Daoy (cell line): ENCODE measurements around the gene TLE2. TPM values are rescaled to one million over a fixed set of nuclear protein-coding genes. Genes with fewer than 3 reads are reported as not detected.
"Not testable (repeated sequence)": the region's sequence is repeated elsewhere in the genome, so short reads cannot be mapped to it uniquely, and the experiment has no call there.

Source experiments
- DNase-seq: peaks from one replicate; pipeline ENCODE4 v3.0.0-alpha.2; 2015; ENCODE audit warnings: low read depth
- total RNA-seq: library from RNA; depleted of rRNA; stranded (reverse); fragments of >200 nt; shearing (Covaris generic); gene quantifications from 2 replicates; pipeline ENCODE4 v1.2.3, GENCODE V29; 2014

TLE2 gene
- total RNA-seq, 1 experiment from 2014 or later, result 1.5 TPM

DNA sequence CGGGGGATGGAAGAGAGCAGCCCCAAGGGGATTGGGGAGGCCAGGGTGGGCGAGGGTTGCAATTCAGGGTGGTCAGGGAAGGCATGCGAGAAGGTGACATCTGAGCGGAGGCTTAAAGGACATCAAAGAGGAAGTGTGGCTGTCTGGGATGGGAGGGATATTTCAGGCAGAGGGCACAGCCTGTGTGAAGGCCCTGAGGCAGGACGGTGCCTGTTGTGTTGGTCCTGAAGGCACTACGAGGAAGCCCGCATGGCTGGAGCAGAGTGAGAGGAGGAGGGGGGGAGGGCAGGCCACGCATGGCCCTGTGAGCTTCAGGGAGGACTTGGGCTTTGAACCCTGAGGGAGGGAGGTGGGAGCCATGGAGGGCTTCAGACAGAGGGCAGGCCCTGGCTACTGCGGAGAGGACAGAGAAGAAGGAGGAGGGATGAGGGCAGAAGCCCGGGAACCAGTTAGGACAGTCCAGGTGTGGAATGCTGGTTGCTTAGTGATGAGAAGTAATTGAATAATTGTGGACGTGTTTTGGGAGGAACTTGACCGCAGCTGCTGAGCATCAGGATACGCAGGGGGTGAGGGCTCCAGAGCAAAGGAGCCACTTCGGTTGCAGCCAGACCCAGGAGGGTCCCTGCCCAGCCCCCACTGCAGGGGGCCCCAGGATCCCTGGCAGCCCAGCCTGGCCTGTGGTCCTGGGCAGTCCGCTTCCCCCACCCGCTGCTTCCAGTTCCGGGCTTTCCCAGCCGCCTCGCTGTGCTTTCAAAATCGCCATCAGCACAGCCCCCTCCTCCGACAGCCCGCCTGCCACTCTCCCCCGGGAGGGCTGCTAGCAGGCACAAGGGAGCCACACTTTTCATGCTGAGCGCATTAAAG is 45.5 kb downstream of the TLE2 start:
- DNase-seq, result peak; percentile 55

DNA sequence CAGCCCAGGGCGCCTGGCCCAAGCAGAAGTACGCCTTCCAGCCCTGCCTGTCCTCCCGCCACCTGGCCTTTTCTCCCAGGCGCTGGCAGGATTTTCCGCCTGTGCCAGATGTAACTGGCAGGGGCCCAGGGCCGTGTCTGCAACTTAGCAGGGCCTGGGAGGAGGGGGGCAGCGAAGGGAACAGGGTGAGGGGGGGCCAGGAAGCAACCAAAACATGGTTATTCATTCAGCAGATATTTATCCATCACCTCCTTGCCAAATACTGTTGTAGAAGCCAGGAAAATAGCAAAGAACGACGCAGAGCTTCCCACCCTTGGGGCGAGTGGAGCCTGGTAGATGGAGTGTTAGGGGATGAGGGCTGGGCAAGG is 46.1 kb downstream of the TLE2 start:
- peak; percentile 60 for DNase-seq

DNA sequence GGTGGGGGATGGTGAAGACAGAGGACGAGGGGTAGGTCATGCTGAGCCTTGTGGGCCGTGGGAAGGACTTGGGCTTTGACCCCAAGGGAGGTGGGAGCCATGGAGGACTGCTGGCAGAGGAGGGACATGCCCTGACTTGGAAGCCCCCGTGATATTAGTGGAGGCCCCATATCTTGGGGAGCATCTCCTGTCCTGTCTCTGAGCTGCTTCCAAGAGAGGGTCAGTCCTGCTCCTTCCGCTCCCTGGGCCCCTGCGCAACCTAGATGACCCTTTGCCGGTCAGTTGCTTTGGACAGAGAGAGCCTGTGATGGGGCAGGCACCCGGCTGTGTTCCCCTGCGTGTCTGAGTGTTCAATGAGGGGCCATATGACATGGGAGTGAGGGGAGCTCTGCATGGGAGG is 46.5 kb downstream of the TLE2 start:
- DNase-seq, result no peak

DNA sequence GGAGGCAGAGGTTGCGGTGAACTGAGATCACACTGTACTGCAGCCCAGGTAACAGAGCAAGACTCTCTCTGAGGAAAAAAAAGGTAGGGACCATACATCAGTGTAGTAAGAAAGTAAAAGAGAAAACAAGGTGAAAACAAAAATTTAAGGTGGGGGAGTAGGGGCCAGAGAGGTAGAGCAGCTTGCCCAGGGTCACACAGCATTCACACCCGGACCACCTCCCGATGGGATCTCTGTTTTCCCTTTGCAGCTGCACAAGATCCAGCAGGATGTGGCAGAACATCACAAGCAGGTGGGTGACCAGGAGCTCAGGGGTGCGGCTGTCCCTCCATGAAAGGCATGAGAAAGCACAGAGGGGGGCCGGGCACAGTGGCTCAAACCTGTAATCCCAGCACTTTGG is 47.2 kb downstream of the TLE2 start:
- DNase-seq, result no peak

DNA sequence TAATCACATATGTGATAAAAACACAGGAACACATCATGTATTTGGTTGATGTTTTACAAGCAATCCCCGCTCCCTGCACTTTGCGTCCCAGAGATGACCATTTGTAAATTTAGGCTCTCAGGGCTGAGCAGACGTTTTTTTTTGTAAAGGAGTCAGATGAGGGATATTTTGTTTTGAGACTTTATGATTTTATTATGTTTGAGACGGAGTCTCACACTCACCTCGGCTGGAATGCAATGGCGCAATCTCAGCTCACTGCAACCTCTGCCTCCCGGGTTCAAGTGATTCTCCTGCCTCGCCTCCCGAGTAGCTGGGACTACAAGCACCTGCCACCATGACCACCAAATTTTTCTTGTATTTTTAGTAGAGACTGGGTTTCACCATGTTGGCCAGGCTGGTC is 50.3 kb downstream of the TLE2 start:
- no peak for DNase-seq

DNA sequence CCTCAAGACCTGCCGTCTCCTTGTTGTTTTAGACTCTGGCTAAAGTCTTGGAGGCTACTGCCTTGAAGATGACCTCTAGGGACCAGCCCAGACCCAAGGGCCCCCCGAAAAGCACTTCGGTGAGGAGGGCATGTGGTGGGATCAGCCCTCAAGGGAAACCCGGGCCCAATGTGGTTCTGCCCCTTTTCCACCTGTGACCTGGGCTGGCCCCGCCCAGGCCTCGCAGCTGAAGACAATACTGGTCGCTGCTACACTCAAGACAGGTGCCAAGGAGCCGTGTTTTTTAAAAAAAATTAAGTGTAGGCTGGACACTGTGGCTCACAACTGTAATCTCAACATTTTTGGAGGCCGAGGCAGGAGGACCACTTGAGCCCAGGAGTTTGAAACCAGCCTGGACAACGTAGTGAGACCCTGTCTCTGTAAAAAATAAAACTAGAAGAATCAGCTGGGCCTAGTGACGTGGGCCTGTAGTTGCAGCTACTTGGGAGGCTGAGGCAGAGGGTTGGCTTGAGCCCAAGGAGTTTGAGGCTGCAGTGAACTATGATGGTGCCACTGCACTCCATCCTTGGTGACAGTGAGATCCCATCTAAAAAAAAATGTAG is 50.8 kb downstream of the TLE2 start:
- no peak for DNase-seq

DNA sequence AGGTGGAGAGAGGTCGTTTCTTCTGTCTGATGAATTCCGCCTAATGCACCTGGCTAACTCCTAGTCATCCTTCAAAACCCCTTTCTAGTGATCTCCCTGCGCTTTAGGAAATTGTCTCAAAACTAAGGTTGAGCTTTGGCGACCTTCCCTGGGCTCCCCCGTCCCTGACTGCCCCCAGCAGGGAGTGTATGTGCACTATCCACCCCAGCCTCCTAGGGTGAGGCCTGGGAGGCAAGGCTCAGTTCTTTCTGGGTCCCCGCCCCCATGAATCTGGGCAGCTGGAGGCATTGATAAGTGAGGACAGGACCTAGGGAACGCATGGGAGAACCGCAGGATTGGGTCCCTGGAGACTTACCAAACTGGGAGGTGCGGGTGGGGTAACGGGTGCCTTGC is 51.3 kb downstream of the TLE2 start:
- no peak for DNase-seq

DNA sequence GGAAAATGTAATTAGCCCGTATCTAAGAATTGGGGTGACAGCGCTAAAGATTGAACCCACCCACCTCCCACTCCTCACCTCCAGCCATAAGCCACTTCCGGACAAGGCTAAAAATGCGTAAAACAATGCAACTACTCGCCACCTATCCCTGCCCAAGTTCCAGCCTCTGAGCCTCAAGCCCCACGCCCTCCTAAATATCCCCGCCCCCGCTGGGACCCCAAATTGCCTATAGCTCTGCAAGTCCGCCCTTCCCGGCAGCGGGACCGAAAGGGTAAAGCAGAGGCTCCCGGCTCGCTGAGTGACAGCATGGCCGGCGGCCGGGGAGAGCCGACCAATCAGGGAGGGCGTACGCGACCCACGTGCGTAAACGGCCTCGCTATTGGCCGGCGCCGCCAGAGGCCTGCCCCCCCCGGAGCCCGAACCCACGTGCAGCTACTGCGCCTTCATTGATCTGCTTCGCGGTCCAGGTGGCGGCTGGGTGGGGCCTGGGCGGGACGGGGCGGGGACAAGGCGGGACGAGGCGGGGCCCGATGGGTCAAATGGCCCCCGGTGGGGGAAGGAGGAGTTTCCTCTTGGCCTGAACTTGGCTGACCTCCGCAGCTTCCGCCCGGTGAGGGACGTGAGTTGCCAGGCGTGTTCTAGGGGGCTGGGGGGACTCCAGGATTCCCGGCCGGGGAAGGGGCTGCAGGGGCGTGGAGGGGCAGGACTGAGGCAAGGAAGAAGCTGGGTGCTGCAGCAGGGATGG is 51.9 kb downstream of the TLE2 start, which contains the start of gene TLE6:
TSS of gene TLE6 (plus strand) at position 564 of the 745 bp plus-strand sequence. CDS start 670 bp downstream, outside the sequence.
- DNase-seq, result peak; percentile 98

DNA sequence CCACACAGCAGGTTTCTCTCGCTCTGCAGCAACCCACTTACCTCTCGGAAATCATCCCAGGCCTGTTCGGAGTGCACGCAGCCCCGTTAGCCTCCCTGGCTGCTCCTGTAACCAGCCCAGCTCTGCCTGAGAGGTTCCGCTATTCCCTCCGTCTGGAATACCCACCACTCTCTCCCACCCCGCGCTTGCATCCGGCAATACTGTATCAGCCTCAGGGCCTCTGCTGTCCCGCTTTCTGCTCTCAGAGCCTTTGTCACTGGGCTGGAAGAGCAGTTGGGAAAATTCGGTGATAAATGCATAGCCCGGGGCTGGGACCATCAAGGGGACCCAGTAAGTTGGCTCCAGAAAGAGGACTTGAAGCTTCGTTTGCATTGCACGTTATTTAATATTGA is 52.5 kb downstream of the TLE2 start:
- DNase-seq, result no peak

DNA sequence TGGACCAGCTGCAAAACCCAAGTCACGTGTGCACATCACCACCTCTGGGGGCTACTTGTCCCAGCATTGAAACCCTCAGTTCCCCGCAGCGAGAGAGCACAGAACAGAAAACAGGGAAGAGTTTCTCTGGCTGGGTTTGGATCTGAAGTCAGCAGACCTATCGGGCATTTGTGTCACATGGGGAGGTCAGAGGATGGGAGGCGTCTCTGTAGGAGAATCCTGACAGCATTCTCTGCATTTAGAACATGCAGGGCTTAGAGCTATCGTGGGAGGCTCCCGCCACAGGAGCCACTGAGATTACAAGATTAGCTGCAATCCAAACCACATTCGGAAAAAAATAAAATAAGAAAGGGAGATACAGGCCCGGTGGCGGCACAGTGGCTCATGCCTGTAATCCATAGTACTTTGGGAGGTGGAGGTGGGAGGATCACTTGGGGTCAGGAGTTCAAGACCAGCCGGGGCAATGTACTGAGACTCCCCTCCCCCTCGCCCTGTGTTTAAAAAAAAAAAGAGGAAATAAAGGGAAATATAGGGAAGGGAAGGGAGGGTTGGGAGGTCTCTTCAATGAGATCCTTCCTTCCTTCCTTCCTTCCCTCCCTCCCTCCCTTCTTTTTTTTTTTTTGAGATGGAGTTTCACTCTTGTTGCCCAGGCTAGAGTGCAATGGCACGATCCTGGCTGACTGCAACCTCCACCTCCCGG is 54.6 kb downstream of the TLE2 start:
- no peak for DNase-seq

DNA sequence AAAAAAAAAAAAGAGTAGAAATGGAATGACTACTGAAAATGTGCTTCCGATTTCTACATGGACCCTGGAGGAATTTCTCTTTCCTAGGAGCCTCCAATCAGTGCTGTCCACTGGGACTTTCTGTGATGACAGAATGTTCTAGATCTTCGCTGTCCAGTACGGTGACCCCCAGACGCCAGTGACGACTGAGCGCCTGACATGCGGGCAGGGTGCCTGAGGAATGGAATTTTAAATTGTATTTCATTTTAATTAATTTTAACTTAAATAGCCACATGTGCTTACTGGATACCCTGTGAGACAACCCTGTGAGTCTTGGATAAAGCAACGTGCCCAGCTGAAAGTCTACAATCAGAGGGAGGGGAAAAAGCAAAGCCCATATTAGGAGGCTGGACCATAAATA is 55.9 kb downstream of the TLE2 start:
- no peak for DNase-seq

DNA sequence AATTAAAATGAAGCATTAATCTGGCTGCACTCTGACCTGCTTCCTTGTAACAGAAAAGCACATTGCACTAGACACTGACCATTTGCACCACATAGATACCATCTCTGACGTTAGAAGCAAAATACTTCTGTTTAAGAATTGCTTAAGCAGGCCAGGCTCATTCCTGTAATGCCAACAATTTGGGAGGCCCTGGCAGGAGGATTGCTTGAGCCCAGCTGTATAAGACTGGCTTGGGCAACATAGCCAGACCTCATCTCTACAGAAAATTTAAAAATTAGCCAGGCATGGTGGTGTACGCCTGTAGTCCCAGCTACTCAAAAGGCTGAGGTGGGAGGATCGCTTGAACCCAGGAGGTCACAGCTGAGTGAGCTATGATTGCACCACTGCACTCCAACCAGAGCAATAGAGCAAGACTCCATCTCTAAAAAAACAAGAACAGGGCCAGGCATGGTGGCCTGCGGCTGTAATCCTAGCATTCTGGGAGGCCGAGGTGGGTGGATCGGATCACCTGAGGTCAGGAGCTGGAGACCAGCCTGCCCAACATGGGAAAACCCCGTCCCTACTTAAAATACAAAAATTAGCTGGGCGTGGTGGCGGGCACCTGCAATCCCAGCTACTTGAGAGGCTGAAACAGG is 58.8 kb downstream of the TLE2 start:
- no peak for DNase-seq

DNA sequence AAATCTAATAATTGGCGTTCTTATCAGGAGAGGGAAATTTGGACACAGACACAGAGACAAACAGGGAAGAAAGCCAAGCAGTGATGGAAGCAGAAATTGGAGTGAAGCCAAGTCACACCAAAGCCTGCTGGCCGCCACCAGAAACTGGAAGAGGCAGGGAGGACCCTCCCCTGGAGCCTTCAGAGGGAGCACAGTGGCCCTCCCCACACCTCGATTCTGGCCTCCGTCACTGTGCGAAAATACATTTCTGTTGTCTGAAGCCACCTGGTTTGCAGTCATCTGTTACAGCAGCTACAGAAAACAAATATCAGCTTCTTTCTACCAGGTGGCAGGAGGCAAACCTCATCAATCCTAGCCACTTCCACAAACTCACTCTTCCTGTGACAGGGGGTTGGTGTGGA is 60.0 kb downstream of the TLE2 start:
- DNase-seq, result peak; percentile 28

DNA sequence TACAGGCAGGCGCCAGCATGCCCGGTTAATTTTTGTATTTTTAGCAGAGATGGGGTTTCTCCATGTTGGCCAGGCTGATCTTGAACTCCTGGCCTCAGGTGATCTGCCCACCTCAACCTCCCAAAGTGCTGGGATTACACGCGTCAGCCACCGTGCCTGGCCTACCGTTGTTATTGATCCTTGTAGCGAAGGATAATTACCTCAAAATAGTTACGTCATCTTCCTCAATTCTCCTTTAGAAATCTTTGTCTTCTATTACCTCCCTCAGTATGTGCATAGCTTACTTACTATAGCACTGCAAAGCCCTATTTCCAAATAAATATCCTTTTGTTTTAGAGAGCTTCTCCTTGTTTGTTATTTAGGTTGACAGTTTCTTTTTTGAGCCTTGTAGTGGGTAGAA is 61.1 kb downstream of the TLE2 start:
- DNase-seq, result no peak

DNA sequence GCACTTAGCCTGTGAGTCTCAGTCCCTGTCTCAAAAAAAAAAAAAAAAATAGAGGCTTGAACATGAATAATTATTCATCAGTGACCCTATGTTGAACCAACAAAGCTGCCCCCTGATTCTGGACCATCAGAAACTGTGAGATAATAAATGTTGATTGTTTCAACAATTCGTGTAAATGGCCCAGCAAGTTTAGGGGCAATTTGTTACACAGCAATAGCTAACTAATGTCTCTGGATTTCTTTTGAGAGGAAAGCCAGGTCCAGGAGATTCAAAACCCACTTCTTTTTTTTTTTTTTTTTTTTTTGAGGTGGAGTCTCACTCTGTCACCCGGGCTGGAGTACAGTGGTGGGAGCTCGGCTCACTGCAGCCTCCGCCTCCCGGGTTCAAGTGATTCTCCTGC is 64.2 kb downstream of the TLE2 start:
- DNase-seq, result no peak

DNA sequence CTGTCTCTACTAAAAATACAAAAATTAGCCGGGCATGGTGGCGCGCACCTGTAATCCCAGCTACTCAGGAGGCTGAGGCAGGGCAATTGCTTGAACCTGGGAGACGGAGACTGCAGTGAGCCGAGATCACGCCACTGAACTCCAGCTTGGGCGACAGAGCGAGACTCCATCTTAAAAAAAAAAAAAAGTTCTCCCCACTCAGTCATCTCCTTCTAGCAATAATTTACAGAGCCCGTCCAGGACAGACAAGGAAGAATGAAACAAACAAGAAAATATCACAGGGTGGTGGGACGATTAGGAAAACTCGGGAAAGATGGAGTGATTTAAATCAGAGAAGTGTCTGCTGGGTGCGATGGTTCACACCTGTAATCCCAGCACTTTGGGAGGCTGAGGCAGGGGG is 65.4 kb downstream of the TLE2 start:
- DNase-seq, result not testable (repeated sequence)

DNA sequence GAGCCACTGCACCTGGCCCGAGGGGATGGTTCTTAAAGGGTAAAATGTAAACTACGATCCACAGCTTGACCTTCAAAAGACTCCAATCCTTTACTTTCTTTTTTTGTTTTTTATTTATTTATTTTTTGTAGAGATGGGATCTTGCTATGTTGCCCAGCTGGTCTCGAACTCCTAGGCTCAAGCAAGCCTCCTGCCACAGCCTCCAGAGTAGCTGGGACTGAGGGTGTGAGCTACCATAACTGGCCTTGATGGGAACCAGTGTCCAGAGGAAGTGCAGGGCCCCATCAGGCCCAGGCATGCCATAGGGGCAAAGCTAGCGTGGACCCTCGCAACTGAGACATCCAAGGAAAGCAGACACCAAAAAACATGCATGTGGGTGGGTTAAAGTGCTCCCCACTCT is 66.0 kb downstream of the TLE2 start:
- no peak for DNase-seq

DNA sequence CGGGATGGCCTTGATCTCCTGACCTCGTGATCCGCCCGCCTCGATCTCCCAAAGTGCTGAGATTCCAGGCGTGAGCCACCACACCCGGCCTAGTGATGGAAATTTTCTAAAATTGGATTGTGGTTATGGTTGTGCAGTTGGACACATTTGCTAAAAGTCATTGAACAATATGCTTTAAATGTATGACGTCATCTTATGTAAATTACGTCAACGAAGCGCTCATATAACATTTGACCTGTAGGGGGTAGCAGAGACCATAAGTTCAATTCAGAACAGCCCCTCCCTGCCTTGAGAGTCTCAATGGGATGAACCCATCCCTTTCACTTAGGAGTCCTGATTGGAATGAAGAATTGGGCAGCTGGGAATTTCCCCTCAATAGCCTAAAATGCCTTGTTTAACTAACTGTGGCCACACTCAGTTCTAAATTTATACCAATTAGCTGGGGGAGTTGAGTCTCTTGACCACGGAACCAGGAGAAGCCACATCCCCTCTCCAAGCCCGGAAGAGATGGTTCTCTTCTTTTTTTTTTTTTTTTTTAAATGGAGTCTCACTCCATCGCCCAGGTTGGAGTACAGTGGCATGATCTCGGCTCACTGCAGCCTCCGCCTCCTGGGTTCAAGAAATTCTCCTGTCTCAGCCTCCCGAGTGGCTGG is 66.9 kb downstream of the TLE2 start:
- peak; percentile 63 for DNase-seq

DNA sequence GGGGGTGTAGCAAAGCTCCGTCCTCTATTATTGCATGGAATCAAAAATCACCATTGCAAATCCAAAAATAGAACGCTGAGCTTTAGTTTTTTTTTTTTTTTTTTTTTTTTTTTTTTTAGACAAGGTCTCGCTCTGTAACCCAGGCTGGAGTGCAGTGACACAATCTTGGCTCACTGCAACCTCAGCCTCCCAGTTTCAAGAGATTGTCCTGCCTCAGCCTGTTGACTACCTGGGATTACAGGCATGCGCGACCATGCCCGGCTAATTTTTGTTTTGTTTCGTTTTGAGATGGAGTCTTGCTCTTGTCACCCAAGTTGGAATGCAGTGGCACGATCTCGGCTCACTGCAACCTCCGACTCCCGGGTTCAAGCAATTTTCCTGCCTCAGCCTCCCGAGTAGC is 69.0 kb downstream of the TLE2 start:
- no peak for DNase-seq

DNA sequence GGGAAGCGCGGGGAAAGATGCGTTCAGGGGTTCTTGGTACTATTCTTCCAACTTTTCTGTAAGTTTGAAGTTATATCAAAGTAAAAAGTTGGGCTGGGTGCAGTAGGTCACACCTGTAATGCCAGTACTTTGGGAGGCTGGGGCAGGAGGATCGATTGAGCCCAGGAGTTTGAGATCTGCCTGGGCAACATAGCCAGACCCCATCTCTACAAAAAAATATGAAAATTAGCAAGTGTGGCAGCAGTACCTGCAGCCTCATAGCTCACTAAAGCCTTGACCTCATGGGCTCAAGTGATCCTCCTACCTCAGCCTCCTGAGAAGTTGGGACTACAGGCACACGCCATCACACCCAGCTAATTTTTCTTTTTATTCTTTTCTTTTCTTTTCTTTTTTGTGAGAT is 71.9 kb downstream of the TLE2 start:
- no peak for DNase-seq

DNA sequence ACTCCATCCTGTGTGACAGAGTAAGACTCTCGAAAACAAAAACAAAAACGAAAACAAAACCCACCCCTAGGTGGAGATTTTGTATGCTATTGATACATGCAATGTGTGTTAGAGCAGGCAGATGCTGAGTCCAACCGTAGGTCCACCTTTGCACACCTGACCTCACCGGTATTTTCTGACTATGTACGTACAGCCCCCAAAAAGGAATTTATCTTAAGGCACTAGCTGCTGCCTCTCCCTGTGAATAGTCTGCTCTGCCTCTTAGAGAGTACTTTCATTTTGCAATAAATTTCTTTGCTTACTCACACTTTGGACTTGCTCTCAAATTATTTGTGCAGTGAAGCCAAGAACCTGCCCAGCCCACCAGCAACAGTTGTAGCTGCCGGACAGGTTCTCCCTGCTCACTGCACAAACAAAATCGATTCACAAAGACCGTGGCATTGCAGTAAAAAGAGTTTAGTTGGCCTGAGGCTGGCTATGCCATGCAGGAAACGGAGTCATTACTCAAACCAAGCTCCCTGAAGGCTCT is 76.1 kb downstream of the TLE2 start:
- no peak for DNase-seq
